ENCODE data around the gene SLX9. TPM values are rescaled to one million over a fixed set of nuclear protein-coding genes. Genes with fewer than 3 reads are reported as not detected.
"Not testable (repeated sequence)": the region's sequence is repeated elsewhere in the genome, so short reads cannot be mapped to it uniquely, and the experiment has no call there.

SLX9 gene
- total and polyA plus RNA-seq, 10 donors, result 6.1 to 35.4 (median 27.0) TPM

GRCh38 chr21:44910229-44911067 is 29.4 kb upstream of the SLX9 start:
- intact Hi-C loops (cut with DNase I; ENCODE audit: low total_unique reads), result no loop called here
- H3K4me1 ChIP-seq, result peaks cover 52 to 99% (median 89%) of the 10 kb centered on the region in 6 donors
- H3K27me3 ChIP-seq (replicated peaks in 1 of 7), result no peaks in the 10 kb centered on the region
- H3K9me3 ChIP-seq, result no peaks in the 10 kb centered on the region
- 78 to 85% (median 83%) methylated on average over 19 to 27 of the region's 27 CpGs for WGBS, 5 donors
- peak overlapping the region in 1 of 8 donors; percentile 59 for H3K4me3 ChIP-seq
- peaks cover 0 to 53% (median 20%) of the 10 kb centered on the region in 6 donors for H3K36me3 ChIP-seq
- H3K27ac ChIP-seq, result peak overlapping the region in 7 of 8 donors; percentile 82 to 97 (median 93)
- TF ChIP-seq POLR2AphosphoS5 (IDR thresholded peaks at IDR 0.05), result peak in 1 of 3 donors; percentile 58
- no peak for TF ChIP-seq CTCF (IDR thresholded peaks at IDR 0.05 in 8 of 11, conservative IDR thresholded peaks at IDR 0.05 in 3 of 11)
- no peak for DNase-seq

- 46 to 59% (median 53%) methylated on average over 10 of the region's 10 CpGs for WGBS, 5 donors
- intact Hi-C loops (cut with DNase I; ENCODE audit: low total_unique reads), result no loop called here
- peaks cover 0 to 50% (median 17%) of the 10 kb centered on the region in 6 donors for H3K36me3 ChIP-seq
- peak overlapping the region; percentile 82 to 97 (median 92) for H3K27ac ChIP-seq
- peaks cover 53 to 99% (median 91%) of the 10 kb centered on the region in 6 donors for H3K4me1 ChIP-seq
- no peak for DNase-seq
- H3K9me3 ChIP-seq, result no peaks in the 10 kb centered on the region
- TF ChIP-seq CTCF (IDR thresholded peaks at IDR 0.05 in 8 of 11, conservative IDR thresholded peaks at IDR 0.05 in 3 of 11) (no peak), POLR2A (IDR thresholded peaks at IDR 0.05) (no peak), POLR2AphosphoS5 (IDR thresholded peaks at IDR 0.05) (no peak)
- no peaks in the 10 kb centered on the region for H3K27me3 ChIP-seq (replicated peaks in 1 of 7)
- H3K4me3 ChIP-seq, result peak overlapping the region in 2 of 8 donors; percentile 23 to 59
Observed at GRCh38 chr21:44911068-44911383, 28.8 kb upstream of the SLX9 start.

GRCh38 chr21:44911384-44912157 is 28.3 kb upstream of the SLX9 start:
- 13 to 29% (median 19%) methylated on average over 11 to 19 of the region's 19 CpGs for WGBS, 5 donors
- peak; percentile 93 for DNase-seq
- Histone ChIP-seq H3K27me3 (replicated peaks in 1 of 7) (no peaks in the 10 kb centered on the region), H3K36me3 (peaks cover 0 to 45% (median 14%) of the 10 kb centered on the region in 6 donors), H3K4me1 (peaks cover 57 to 99% (median 95%) of the 10 kb centered on the region in 6 donors), H3K9me3 (no peaks in the 10 kb centered on the region), H3K27ac (peak overlapping the region; percentile 82 to 97 (median 92)), H3K4me3 (peak overlapping the region in 5 of 8 donors; percentile 5 to 59 (median 21))
- intact Hi-C loops (cut with DNase I; ENCODE audit: low total_unique reads), result no loop called here
- TF ChIP-seq POLR2A (IDR thresholded peaks at IDR 0.05) (no peak), CTCF (IDR thresholded peaks at IDR 0.05 in 8 of 11, conservative IDR thresholded peaks at IDR 0.05 in 3 of 11) (peak; percentile 47 to 89 (median 76)), POLR2AphosphoS5 (IDR thresholded peaks at IDR 0.05) (peak; percentile 60 to 89 (median 69))

GRCh38 chr21:44912158-44912473 is 27.7 kb upstream of the SLX9 start:
- intact Hi-C loops (cut with DNase I; ENCODE audit: low total_unique reads), result no loop called here
- no peaks in the 10 kb centered on the region for H3K9me3 ChIP-seq
- TF ChIP-seq CTCF (IDR thresholded peaks at IDR 0.05 in 8 of 11, conservative IDR thresholded peaks at IDR 0.05 in 3 of 11) (no peak), POLR2AphosphoS5 (IDR thresholded peaks at IDR 0.05) (peak in 1 of 3 donors; percentile 66)
- H3K4me3 ChIP-seq, result peak overlapping the region in 4 of 8 donors; percentile 8 to 59 (median 22)
- 26 to 47% (median 28%) methylated on average over 2 to 8 of the region's 8 CpGs for WGBS, 5 donors
- peaks cover 0 to 42% (median 10%) of the 10 kb centered on the region in 6 donors for H3K36me3 ChIP-seq
- H3K4me1 ChIP-seq, result peaks cover 63 to 99% (median 97%) of the 10 kb centered on the region in 6 donors
- no peaks in the 10 kb centered on the region for H3K27me3 ChIP-seq (replicated peaks in 1 of 7)
- DNase-seq, result peak; percentile 90
- H3K27ac ChIP-seq, result peak overlapping the region; percentile 82 to 97 (median 92)

GRCh38 chr21:44912506-44913412 is 27.1 kb upstream of the SLX9 start:
- peak; percentile 81 for DNase-seq
- H3K27me3 ChIP-seq (replicated peaks in 1 of 7); H3K9me3 ChIP-seq; intact Hi-C loops (cut with DNase I; ENCODE audit: low total_unique reads): not testable (repeated sequence)
- Histone ChIP-seq H3K36me3 (peaks cover 0 to 42% (median 14%) of the 10 kb centered on the region in 6 donors), H3K4me3 (peak overlapping the region in 5 of 8 donors; percentile 8 to 59 (median 21)), H3K27ac (peak overlapping the region; percentile 82 to 97 (median 92)), H3K4me1 (peaks cover 68 to 99% (median 97%) of the 10 kb centered on the region in 6 donors)
- 56 to 70% (median 66%) methylated on average over 8 to 19 of the region's 25 CpGs for WGBS, 5 donors
